ENCODE measurements around the gene PKN1. TPM values are rescaled to one million over a fixed set of nuclear protein-coding genes. Genes with fewer than 3 reads are reported as not detected.

PKN1 gene
- total and polyA plus RNA-seq, 9 of the 15 experiments (the other 6 are each of a cell fraction or from before 2014, with no cell fraction given), result 0.30 to 228 (median 77.5) TPM

- no peak for TF ChIP-seq ZBTB5 (IDR thresholded peaks at IDR 0.05)
- no peak for TF ChIP-seq PCBP1 (IDR thresholded peaks at IDR 0.05; ENCODE audit: low read depth, low read length, poor library complexity, severe bottlenecking)
- no peak for TF ChIP-seq STAG1 (CRISPR knock-in tag; IDR thresholded peaks at IDR 0.05; ENCODE audit: borderline replicate concordance)
- TF ChIP-seq FOXJ2 (tag; IDR thresholded peaks at IDR 0.05), result no peak
- no peak for TF ChIP-seq U2AF2 (optimal IDR thresholded peaks at IDR 0.05; ENCODE audit: low read depth, low read length)
- TF ChIP-seq NFIX (CRISPR knock-in tag; IDR thresholded peaks at IDR 0.05; ENCODE audit: low read depth), result no peak
- 0 out of 2 replicates have a peak, but pooled peaks have one; percentile 16 for TF ChIP-seq HDGF (IDR thresholded peaks at IDR 0.05)
- no peak for TF ChIP-seq MAFF (IDR thresholded peaks at IDR 0.05; ENCODE audit: low read length)
- TF ChIP-seq CREM (IDR thresholded peaks at IDR 0.05; ENCODE audit: low read depth), result peak; percentile 89
- peak; percentile 87 for TF ChIP-seq ATF7 (IDR thresholded peaks at IDR 0.05)
- peak; percentile 86 for TF ChIP-seq RBM25 (IDR thresholded peaks at IDR 0.05; ENCODE audit: low read depth, low read length, severe bottlenecking)
- 0 out of 4 replicates have a peak, but pooled peaks of 1 of the 2 experiments have one; percentile 10 for TF ChIP-seq NRF1 (conservative IDR thresholded peaks at IDR 0.05 in 1 of 2, IDR thresholded peaks at IDR 0.05 in 1 of 2)
- TF ChIP-seq MAZ (CRISPR knock-in tag; conservative IDR thresholded peaks at IDR 0.05 in 1 of 2, IDR thresholded peaks at IDR 0.05 in 1 of 2), result no peak
- no peak for TF ChIP-seq NR3C1 (CRISPR knock-in tag; IDR thresholded peaks at IDR 0.05)
- TF ChIP-seq NFE2 (IDR thresholded peaks at IDR 0.05; ENCODE audit: low read depth), result no peak; the same call in 1 of the 2 replicates
- TF ChIP-seq ZNF184 (CRISPR knock-in tag; IDR thresholded peaks at IDR 0.05), result no peak
- peak; percentile 59 for TF ChIP-seq TAL1 (IDR thresholded peaks at IDR 0.05)
- TF ChIP-seq ZNF23 (CRISPR knock-in tag; IDR thresholded peaks at IDR 0.05), result no peak
- TF ChIP-seq MECOM (CRISPR knock-in tag; IDR thresholded peaks at IDR 0.05), result peak; percentile 93
- TF ChIP-seq KDM4B (IDR thresholded peaks at IDR 0.05; ENCODE audit: borderline replicate concordance in 2 of 2, low read depth in 1 of 2), result no peak
- TF ChIP-seq E4F1 (CRISPR knock-in tag; IDR thresholded peaks at IDR 0.05; ENCODE audit: borderline replicate concordance), result no peak
- TF ChIP-seq FOXP4 (CRISPR knock-in tag; IDR thresholded peaks at IDR 0.05; ENCODE audit: borderline replicate concordance), result no peak
Observed at GRCh38 chr19:14425696-14426138, 7.4 kb upstream of the PKN1 start (continued).
